ENCODE data around the gene LMO1. TPM values are rescaled to one million over a fixed set of nuclear protein-coding genes. Genes with fewer than 3 reads are reported as not detected.

The LMO1 gene
- total RNA-seq, 2 experiments from 2014 or later = not detected

GRCh38 chr11:8249482-8249881, 14.2 kb downstream of the LMO1 start:
- H3K4me1 Mint-ChIP-seq (ENCODE audit: low read depth) = no peaks in the 10 kb centered on the region
- DNase-seq = no peak
- CTCF ChIA-PET = interaction anchor here (5.5 kb wide), 1 partner anchor 14 kb away, joined by 47 read pairs; the partner anchor contains the start of gene LMO1
- POLR2A ChIA-PET = no interaction called here
- no peaks in the 10 kb centered on the region for H3K36me3 Mint-ChIP-seq
- H3K4me3 Mint-ChIP-seq = no peak overlapping the region
- intact Hi-C loops (cut with micrococcal nuclease) = loop anchor here (2.0 kb wide), 1 partner anchor 13 kb away; the partner anchor contains the start of gene LMO1
- H3K9me3 Mint-ChIP-seq = no peaks in the 10 kb centered on the region
- no peak overlapping the region for H3K27ac Mint-ChIP-seq
- peaks cover 6% of the 10 kb centered on the region for H3K27me3 Mint-ChIP-seq

DNA sequence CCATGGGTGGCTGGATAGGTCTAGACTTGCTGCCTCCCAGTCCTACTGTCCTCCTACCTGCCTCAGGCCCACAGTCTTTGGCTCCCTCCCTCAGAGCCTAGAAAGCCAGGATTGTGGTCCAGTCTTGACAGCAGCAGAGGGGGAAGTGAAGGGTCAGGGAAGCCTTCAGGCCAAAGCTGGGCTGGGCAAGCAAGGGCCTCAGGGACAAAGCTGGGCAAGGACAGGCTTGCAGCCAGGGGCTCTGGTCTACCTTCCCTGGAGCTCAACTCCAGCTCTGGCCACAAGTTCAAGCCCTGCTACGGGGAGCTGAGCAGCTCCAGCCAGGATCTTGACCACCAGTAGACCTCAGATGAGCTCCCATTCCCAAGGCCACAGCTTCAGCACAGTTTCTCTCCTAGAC, 14.9 kb downstream of the LMO1 start:
- ChIA-PET CTCF (interaction anchor here (0.7 to 5.5 kb wide), 3 partner anchors 8 to 61 kb away, joined by 3 to 47 read pairs (median 6); partner anchors contain the start of gene LMO1), POLR2A (no interaction called here)
- no peak for DNase-seq
- Mint-ChIP-seq H3K4me1 (ENCODE audit: low read depth) (no peaks in the 10 kb centered on the region), H3K4me3 (no peak overlapping the region), H3K9me3 (no peaks in the 10 kb centered on the region), H3K27me3 (peaks cover 6% of the 10 kb centered on the region), H3K36me3 (no peaks in the 10 kb centered on the region), H3K27ac (no peak overlapping the region)
- intact Hi-C loops (cut with micrococcal nuclease) = loop anchor here (2.0 kb wide), 1 partner anchor 14 kb away; the partner anchor contains the start of gene LMO1

DNA sequence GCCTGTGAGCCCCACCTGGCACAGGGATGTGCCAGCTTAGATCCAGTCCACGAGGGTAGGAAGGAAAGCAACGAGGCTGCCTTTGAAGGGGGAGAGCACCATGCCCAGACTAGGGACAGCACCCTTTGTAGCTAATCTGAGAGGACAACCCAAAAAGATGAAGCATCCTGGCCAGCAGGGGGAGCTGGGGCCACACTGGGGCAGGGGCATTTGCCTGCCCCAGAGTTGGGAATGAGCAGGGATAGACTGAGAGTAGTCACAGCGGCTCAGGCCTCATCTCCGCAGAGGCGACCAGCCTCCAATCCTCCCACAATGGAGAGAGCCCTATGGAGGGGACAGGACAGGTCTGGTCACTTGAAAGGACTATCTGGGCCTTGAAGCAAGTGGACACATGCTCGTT, 16.4 kb downstream of the LMO1 start:
- H3K4me3 Mint-ChIP-seq = no peak overlapping the region
- H3K4me1 Mint-ChIP-seq (ENCODE audit: low read depth) = no peaks in the 10 kb centered on the region
- peaks cover 6% of the 10 kb centered on the region for H3K27me3 Mint-ChIP-seq
- ChIA-PET CTCF (interaction anchor here (0.7 to 5.5 kb wide), 4 partner anchors 9 to 319 kb away, joined by 3 to 47 read pairs (median 8); partner anchors contain the start of gene LMO1), POLR2A (no interaction called here)
- intact Hi-C loops (cut with micrococcal nuclease) = no loop called here
- DNase-seq = peak; percentile 35
- no peaks in the 10 kb centered on the region for H3K9me3 Mint-ChIP-seq
- no peak overlapping the region for H3K27ac Mint-ChIP-seq
- no peaks in the 10 kb centered on the region for H3K36me3 Mint-ChIP-seq

GRCh38 chr11:8243458-8243857, 20.2 kb downstream of the LMO1 start:
- ChIA-PET CTCF (interaction anchor here (1.1 to 3.2 kb wide), 3 partner anchors 9 to 20 kb away, joined by 3 to 10 read pairs (median 3); partner anchors contain the start of gene LMO1), POLR2A (no interaction called here)

GRCh38 chr11:8242499-8243280, 21.0 kb downstream of the LMO1 start:
- ChIA-PET POLR2A (no interaction called here), CTCF (interaction anchor here (0.6 to 3.2 kb wide), 4 partner anchors 13 to 324 kb away, joined by 3 to 10 read pairs (median 4); partner anchors contain the start of gene LMO1)
- no peak overlapping the region for H3K27ac Mint-ChIP-seq
- no peak overlapping the region for H3K4me3 Mint-ChIP-seq
- H3K9me3 Mint-ChIP-seq = no peaks in the 10 kb centered on the region
- intact Hi-C loops (cut with micrococcal nuclease) = no loop called here
- peaks cover 6% of the 10 kb centered on the region for H3K27me3 Mint-ChIP-seq
- H3K36me3 Mint-ChIP-seq = no peaks in the 10 kb centered on the region
- DNase-seq = no peak
- H3K4me1 Mint-ChIP-seq (ENCODE audit: low read depth) = no peaks in the 10 kb centered on the region

More at GRCh38 chr11:8243458-8243857, 20.2 kb downstream of the LMO1 start:
- Mint-ChIP-seq H3K27me3 (peaks cover 6% of the 10 kb centered on the region), H3K36me3 (no peaks in the 10 kb centered on the region), H3K27ac (no peak overlapping the region), H3K9me3 (no peaks in the 10 kb centered on the region), H3K4me3 (no peak overlapping the region), H3K4me1 (ENCODE audit: low read depth) (no peaks in the 10 kb centered on the region)
- DNase-seq = no peak
- intact Hi-C loops (cut with micrococcal nuclease) = no loop called here

DNA sequence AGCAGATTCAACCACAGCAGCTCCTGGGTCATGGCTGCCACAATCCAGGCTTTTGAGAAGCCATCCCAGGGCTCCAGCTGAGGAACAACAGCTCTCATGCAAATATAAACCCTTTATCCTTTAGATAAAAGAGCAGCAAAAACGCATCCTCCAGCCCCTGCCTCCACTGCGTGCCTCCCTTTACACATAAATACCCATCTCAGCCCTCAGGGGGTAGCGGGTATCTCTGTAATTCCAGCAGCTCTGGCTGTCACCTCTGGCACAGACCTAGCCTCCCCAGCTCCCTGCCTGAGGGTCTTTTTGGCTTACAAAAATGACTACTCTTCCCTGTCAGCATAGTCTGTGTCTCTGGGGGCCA, 21.6 kb downstream of the LMO1 start:
- ChIA-PET CTCF (interaction anchor here (0.6 to 3.2 kb wide), 3 partner anchors 14 to 325 kb away, joined by 3 to 10 read pairs (median 4); partner anchors contain the start of gene LMO1), POLR2A (no interaction called here)
- H3K36me3 Mint-ChIP-seq = no peaks in the 10 kb centered on the region
- peaks cover 5% of the 10 kb centered on the region for H3K27me3 Mint-ChIP-seq
- H3K27ac Mint-ChIP-seq = no peak overlapping the region
- no peaks in the 10 kb centered on the region for H3K9me3 Mint-ChIP-seq
- no peaks in the 10 kb centered on the region for H3K4me1 Mint-ChIP-seq (ENCODE audit: low read depth)
- no peak overlapping the region for H3K4me3 Mint-ChIP-seq
- no peak for DNase-seq
- intact Hi-C loops (cut with micrococcal nuclease) = no loop called here

DNA sequence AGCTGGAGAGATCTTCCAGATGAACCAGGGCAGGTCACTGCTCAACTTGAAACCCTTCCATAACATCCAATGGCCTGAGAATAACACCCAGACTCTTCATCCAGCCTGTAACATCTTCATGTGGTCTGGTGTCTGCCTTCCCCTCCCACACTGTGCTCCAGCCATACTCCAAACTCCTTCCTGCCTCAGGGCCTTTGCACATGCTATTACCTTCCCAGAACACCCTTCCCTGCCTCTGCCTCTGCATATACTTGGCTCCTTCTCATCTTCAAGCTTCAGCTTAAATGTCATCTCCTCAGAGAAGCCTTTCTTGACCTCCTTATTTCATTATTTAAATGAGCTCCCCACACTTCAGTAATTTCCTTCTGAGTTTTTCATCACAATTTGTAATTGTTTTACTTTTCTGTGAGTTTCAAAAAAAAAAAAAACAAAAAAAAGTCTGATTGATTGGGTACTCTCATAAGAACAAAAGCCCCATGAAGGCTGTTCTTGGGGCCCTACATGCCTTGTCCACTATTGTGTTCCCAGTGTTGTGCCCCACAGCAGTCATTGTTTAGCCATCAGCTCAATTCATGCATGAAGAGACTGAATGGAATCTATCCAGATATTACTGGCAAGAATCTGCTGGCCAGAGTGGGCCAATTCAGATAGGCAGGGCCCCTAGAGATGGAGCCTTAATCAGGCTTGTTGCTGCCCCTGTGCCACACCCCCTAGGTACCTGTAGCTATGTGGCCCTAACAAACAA, 22.1 kb downstream of the LMO1 start:
- H3K27ac Mint-ChIP-seq = no peak overlapping the region
- no peak overlapping the region for H3K4me3 Mint-ChIP-seq
- H3K9me3 Mint-ChIP-seq = no peaks in the 10 kb centered on the region
- CTCF ChIA-PET = interaction anchor here (1.4 to 3.2 kb wide), 2 partner anchors 22 to 325 kb away, joined by 4 to 10 read pairs; partner anchors contain the start of gene LMO1
- H3K4me1 Mint-ChIP-seq (ENCODE audit: low read depth) = no peaks in the 10 kb centered on the region
- H3K36me3 Mint-ChIP-seq = no peaks in the 10 kb centered on the region
- intact Hi-C loops (cut with micrococcal nuclease) = no loop called here
- DNase-seq = no peak
- peaks cover 2% of the 10 kb centered on the region for H3K27me3 Mint-ChIP-seq
- POLR2A ChIA-PET = no interaction called here

DNA sequence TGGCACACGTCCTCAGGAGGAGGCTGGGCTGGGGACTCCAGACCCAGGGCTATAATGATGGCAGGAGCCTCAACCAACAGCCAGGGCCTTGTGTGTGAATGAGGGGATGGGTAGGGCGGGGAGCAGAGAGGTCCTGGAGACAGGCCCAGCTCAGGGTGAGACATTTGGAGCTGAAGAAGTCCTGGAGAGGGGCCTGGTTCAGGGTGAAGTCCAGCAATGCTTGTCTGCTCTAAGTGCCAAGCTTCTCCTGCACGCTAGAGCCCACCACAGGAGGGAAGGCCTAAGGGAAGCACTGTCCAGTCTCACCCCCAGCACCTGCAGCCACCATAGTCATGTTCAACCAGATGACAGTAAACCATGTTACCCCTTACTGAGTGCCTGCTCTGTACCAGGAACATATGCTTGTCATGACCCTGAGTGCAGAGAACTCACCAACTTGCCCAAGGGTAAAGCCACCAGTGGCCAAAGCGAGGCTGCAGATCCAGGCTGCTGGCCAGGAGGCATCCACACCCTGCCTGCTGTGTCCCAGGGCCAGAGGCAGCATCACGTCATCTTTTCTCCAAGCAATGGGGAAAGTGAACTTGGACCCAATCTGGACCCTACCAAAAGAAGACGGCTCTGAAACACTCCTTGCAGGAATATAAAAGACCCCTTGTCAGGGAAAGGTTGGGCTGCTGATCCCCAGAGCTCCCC, 24.0 kb downstream of the LMO1 start:
- DNase-seq = no peak
- Mint-ChIP-seq H3K27ac (no peak overlapping the region), H3K27me3 (no peaks in the 10 kb centered on the region), H3K36me3 (no peaks in the 10 kb centered on the region), H3K4me3 (no peak overlapping the region), H3K4me1 (ENCODE audit: low read depth) (peaks cover 10% of the 10 kb centered on the region), H3K9me3 (no peaks in the 10 kb centered on the region)
- intact Hi-C loops (cut with micrococcal nuclease) = no loop called here
- ChIA-PET POLR2A (no interaction called here), CTCF (interaction anchor here (0.7 to 0.8 kb wide), 2 partner anchors 24 to 28 kb away, joined by 3 read pairs; partner anchors contain the start of gene LMO1)

DNA sequence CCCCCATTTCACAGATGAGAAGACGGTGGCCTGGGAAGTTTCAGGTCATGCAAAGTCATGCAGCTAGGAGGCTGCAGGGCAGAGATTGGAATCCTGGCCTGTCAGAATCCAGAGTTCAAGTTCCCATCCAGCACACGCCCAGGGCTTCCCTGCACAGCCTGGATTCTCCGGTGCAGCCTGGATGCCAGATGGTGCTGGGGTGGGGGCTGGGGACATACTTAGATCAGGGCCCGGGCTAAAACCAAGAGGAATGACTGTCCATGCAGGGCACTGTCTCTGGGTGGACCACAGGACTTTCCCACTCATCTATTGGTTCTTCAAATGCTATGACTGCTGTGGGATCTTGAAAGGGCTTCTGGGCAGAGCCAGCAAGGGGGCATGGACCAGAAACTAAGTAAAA, 24.6 kb downstream of the LMO1 start:
- Mint-ChIP-seq H3K4me3 (no peak overlapping the region), H3K9me3 (no peaks in the 10 kb centered on the region), H3K27me3 (no peaks in the 10 kb centered on the region), H3K4me1 (ENCODE audit: low read depth) (peaks cover 11% of the 10 kb centered on the region), H3K36me3 (no peaks in the 10 kb centered on the region), H3K27ac (no peak overlapping the region)
- no peak for DNase-seq
- ChIA-PET CTCF (interaction anchor here (0.6 to 1.2 kb wide), 4 partner anchors 14 to 328 kb away, joined by 3 read pairs; partner anchors contain the start of gene LMO1), POLR2A (no interaction called here)
- intact Hi-C loops (cut with micrococcal nuclease) = no loop called here

GRCh38 chr11:8237453-8237852, 26.2 kb downstream of the LMO1 start:
- no peak for DNase-seq
- Mint-ChIP-seq H3K9me3 (no peaks in the 10 kb centered on the region), H3K27ac (no peak overlapping the region), H3K36me3 (no peaks in the 10 kb centered on the region), H3K4me3 (no peak overlapping the region), H3K4me1 (ENCODE audit: low read depth) (peaks cover 11% of the 10 kb centered on the region), H3K27me3 (no peaks in the 10 kb centered on the region)
- CTCF ChIA-PET = interaction anchor here (0.7 to 1.4 kb wide), 2 partner anchors 26 to 117 kb away, joined by 3 to 6 read pairs; partner anchors contain the start of gene LMO1
- intact Hi-C loops (cut with micrococcal nuclease) = no loop called here
- POLR2A ChIA-PET = no interaction called here

DNA sequence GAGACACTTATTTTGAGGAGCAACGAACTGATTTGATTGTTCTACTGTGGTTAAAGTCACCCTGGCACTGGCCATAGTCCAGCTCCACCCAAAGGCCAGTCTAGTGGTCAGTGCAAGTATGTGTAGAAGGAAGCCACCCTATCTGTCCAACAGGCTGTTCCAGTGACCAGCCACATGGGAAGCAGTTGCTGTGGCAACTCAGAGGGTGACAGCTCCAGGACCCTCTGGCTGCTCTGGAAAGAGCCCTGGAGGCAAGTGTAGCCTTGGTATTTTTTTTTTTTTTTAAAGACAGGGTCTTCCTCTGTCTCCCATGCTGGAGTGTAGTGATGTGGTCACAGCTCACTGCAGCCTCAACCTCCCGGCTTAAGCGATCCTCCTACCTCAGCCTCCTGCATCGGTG, 27.8 kb downstream of the LMO1 start:
- no peak for DNase-seq
- no peaks in the 10 kb centered on the region for H3K9me3 Mint-ChIP-seq
- H3K27ac Mint-ChIP-seq = no peak overlapping the region
- intact Hi-C loops (cut with micrococcal nuclease) = no loop called here
- H3K4me1 Mint-ChIP-seq (ENCODE audit: low read depth) = peaks cover 11% of the 10 kb centered on the region
- POLR2A ChIA-PET = no interaction called here
- CTCF ChIA-PET = no interaction called here
- H3K4me3 Mint-ChIP-seq = no peak overlapping the region
- no peaks in the 10 kb centered on the region for H3K27me3 Mint-ChIP-seq
- H3K36me3 Mint-ChIP-seq = no peaks in the 10 kb centered on the region

- Mint-ChIP-seq H3K36me3 (no peaks in the 10 kb centered on the region), H3K4me1 (ENCODE audit: low read depth) (peaks cover 11% of the 10 kb centered on the region), H3K27me3 (no peaks in the 10 kb centered on the region), H3K27ac (no peak overlapping the region), H3K4me3 (no peak overlapping the region), H3K9me3 (no peaks in the 10 kb centered on the region)
- DNase-seq = no peak
- intact Hi-C loops (cut with micrococcal nuclease) = no loop called here
- CTCF ChIA-PET = no interaction called here
- POLR2A ChIA-PET = no interaction called here
Measured at GRCh38 chr11:8234910-8235309, 28.8 kb downstream of the LMO1 start.
